ENCODE measurements around the gene RLF. TPM values are rescaled to one million over a fixed set of nuclear protein-coding genes. Genes with fewer than 3 reads are reported as not detected.

The RLF gene
- polyA plus RNA-seq, 1 donor (not counting 4 experiments of a cell fraction or from before 2014, with no cell fraction given) = 10.7 TPM

DNA sequence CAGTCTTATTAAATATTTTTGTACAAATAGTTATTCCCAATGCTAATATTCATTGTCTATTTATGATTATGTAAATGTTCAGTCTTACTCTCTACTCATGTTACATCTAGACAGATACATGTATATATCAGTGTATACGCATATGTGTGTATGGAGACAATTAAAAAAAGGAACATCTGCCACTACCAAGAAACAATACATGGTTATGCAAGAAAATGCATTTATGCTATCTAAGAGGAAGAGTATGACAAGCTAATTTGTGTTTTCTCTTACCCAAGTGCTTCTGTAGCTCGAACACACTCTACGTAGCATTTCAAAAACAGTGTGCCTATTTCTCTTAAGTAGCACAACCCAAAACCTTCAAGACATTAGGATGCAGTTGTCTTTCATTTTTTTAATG lies 6.1 kb upstream of the RLF start:
- no peaks in the 10 kb centered on the region for H3K36me3 ChIP-seq (ENCODE audit: control insufficient read depth in 2 of 2, extremely low read depth in 1 of 2, insufficient read depth in 2 of 2, low read length in 2 of 2)
- DNase-seq (ENCODE audit: low read depth, low spot score) (no peak), FAIRE-seq (no peak)
- TF ChIP-seq CTCF (optimal IDR thresholded peaks at IDR 0.05 in 1 of 3, IDR thresholded peaks at IDR 0.05 in 1 of 3, conservative IDR thresholded peaks at IDR 0.05 in 1 of 3; ENCODE audit: extremely low read depth in 1 of 3, insufficient read depth in 2 of 3, low read length in 3 of 3) = no peak
- no peak for TF ChIP-seq EZH2 (IDR thresholded peaks at IDR 0.05; ENCODE audit: low read length)
- no peaks in the 10 kb centered on the region for H3K9me3 ChIP-seq (ENCODE audit: control insufficient read depth, low read depth, low read length)
- H3K4me1 ChIP-seq (ENCODE audit: control insufficient read depth, extremely low read depth, insufficient read depth, low read length) = peaks cover 5% of the 10 kb centered on the region
- dilution Hi-C loops (cut with MboI; ENCODE audit: extremely low pct_ligation_motif_present, low sequenced_read_pairs) = no loop called here
- H2AFZ ChIP-seq (ENCODE audit: control insufficient read depth, low read length) = no peak overlapping the region
- H3K4me3 ChIP-seq (ENCODE audit: control insufficient read depth in 2 of 3, extremely low read depth in 1 of 3, insufficient read depth in 2 of 3, low read depth in 1 of 3, low read length in 3 of 3) = no peak overlapping the region
- H3K4me2 ChIP-seq (ENCODE audit: control insufficient read depth, extremely low read depth, insufficient read depth, low read depth, low read length) = no peak overlapping the region
- no peak overlapping the region for H3K9ac ChIP-seq (ENCODE audit: control insufficient read depth, extremely low read depth, insufficient read depth, low read length)
- no peaks in the 10 kb centered on the region for H4K20me1 ChIP-seq (ENCODE audit: control insufficient read depth, extremely low read depth, insufficient read depth, low read length)
- no peaks in the 10 kb centered on the region for H3K79me2 ChIP-seq (ENCODE audit: control insufficient read depth, insufficient read depth, low read length)
- H3K27ac ChIP-seq (ENCODE audit: control insufficient read depth, insufficient read depth, low read length) = no peak overlapping the region
- H3K9me1 ChIP-seq (ENCODE audit: control insufficient read depth, extremely low read depth, insufficient read depth, low read length) = no peaks in the 10 kb centered on the region
- H3K27me3 ChIP-seq (ENCODE audit: control insufficient read depth, extremely low read depth, insufficient read depth, low read length) = no peaks in the 10 kb centered on the region

GRCh38 chr1:40155910-40156309 lies 5.3 kb upstream of the RLF start:
- Histone ChIP-seq H4K20me1 (ENCODE audit: control insufficient read depth, extremely low read depth, insufficient read depth, low read length) (no peaks in the 10 kb centered on the region), H3K4me1 (ENCODE audit: control insufficient read depth, extremely low read depth, insufficient read depth, low read length) (peaks cover 9% of the 10 kb centered on the region), H3K4me2 (ENCODE audit: control insufficient read depth, extremely low read depth, insufficient read depth, low read depth, low read length) (no peak overlapping the region), H3K9ac (ENCODE audit: control insufficient read depth, extremely low read depth, insufficient read depth, low read length) (no peak overlapping the region), H3K36me3 (ENCODE audit: control insufficient read depth in 2 of 2, extremely low read depth in 1 of 2, insufficient read depth in 2 of 2, low read length in 2 of 2) (no peaks in the 10 kb centered on the region), H3K79me2 (ENCODE audit: control insufficient read depth, insufficient read depth, low read length) (peaks cover under 1% of the 10 kb centered on the region), H3K27ac (ENCODE audit: control insufficient read depth, insufficient read depth, low read length) (no peak overlapping the region), H3K9me3 (ENCODE audit: control insufficient read depth, low read depth, low read length) (no peaks in the 10 kb centered on the region), H3K4me3 (ENCODE audit: control insufficient read depth in 2 of 3, extremely low read depth in 1 of 3, insufficient read depth in 2 of 3, low read depth in 1 of 3, low read length in 3 of 3) (no peak overlapping the region), H2AFZ (ENCODE audit: control insufficient read depth, low read length) (no peak overlapping the region), H3K9me1 (ENCODE audit: control insufficient read depth, extremely low read depth, insufficient read depth, low read length) (no peaks in the 10 kb centered on the region), H3K27me3 (ENCODE audit: control insufficient read depth, extremely low read depth, insufficient read depth, low read length) (no peaks in the 10 kb centered on the region)
- dilution Hi-C loops (cut with MboI; ENCODE audit: extremely low pct_ligation_motif_present, low sequenced_read_pairs) = no loop called here
- no peak for TF ChIP-seq EZH2 (IDR thresholded peaks at IDR 0.05; ENCODE audit: low read length)
- TF ChIP-seq CTCF (optimal IDR thresholded peaks at IDR 0.05 in 1 of 3, IDR thresholded peaks at IDR 0.05 in 1 of 3, conservative IDR thresholded peaks at IDR 0.05 in 1 of 3; ENCODE audit: extremely low read depth in 1 of 3, insufficient read depth in 2 of 3, low read length in 3 of 3) = no peak
- FAIRE-seq (no peak), DNase-seq (ENCODE audit: low read depth, low spot score) (no peak)
